C4-2B (cell line): ENCODE results near the gene ALX3.

ENCODE experiments used
- CTCF ChIP-seq: fragments of 450-650 bp; conservative IDR thresholded peaks from 2 replicates; pipeline ENCODE4 v1.5.1; 2017; ENCODE audit warnings: mild to moderate bottlenecking
- ZFX ChIP-seq: fragments of 450-650 bp; IDR thresholded peaks from 2 replicates; pipeline ENCODE4 v1.6.1; 2017

- TF ChIP-seq CTCF (no peak), ZFX (no peak)
These were observed 5.7 kb downstream of the ALX3 start for GRCh38 chr1:110064576-110065337.
